ENCODE results near the gene ST3GAL4.
"Not testable (repeated sequence)": the region's sequence is repeated elsewhere in the genome, so short reads cannot be mapped to it uniquely, and the experiment has no call there.

ST3GAL4 gene

GRCh38 chr11:126364735-126365134 lies 9.2 kb downstream of the ST3GAL4 start:
- DNase-seq (ENCODE audit: low spot score): not testable (repeated sequence)

- DNase-seq (ENCODE audit: low spot score): not testable (repeated sequence)
Measured at GRCh38 chr11:126365508-126365907, 10.0 kb downstream of the ST3GAL4 start.

GRCh38 chr11:126366064-126366822 lies 10.8 kb downstream of the ST3GAL4 start:
- DNase-seq (ENCODE audit: low spot score): no peak

- not testable (repeated sequence) for DNase-seq (ENCODE audit: low spot score)
Measured at GRCh38 chr11:126366823-126367654, 11.6 kb downstream of the ST3GAL4 start.

GRCh38 chr11:126367806-126368205 lies 12.3 kb downstream of the ST3GAL4 start:
- not testable (repeated sequence) for DNase-seq (ENCODE audit: low spot score)

GRCh38 chr11:126368336-126369119 lies 13.0 kb downstream of the ST3GAL4 start:
- peak; percentile 50 for DNase-seq (ENCODE audit: low spot score)

- DNase-seq (ENCODE audit: low spot score): no peak
Measured at GRCh38 chr11:126370016-126370415, 14.5 kb downstream of the ST3GAL4 start.

- DNase-seq (ENCODE audit: low spot score): no peak
Measured at GRCh38 chr11:126371595-126371994, 16.1 kb downstream of the ST3GAL4 start.

GRCh38 chr11:126373389-126374066 lies 18.0 kb downstream of the ST3GAL4 start:
- not testable (repeated sequence) for DNase-seq (ENCODE audit: low spot score)

GRCh38 chr11:126374562-126375300 lies 19.2 kb downstream of the ST3GAL4 start:
- not testable (repeated sequence) for DNase-seq (ENCODE audit: low spot score)

- DNase-seq (ENCODE audit: low spot score): no peak
Measured at GRCh38 chr11:126375726-126376125, 20.2 kb downstream of the ST3GAL4 start.

- no peak for DNase-seq (ENCODE audit: low spot score)
Measured at GRCh38 chr11:126378763-126379162, 23.3 kb downstream of the ST3GAL4 start.

- no peak for DNase-seq (ENCODE audit: low spot score)
Measured at GRCh38 chr11:126380909-126381308, 25.4 kb downstream of the ST3GAL4 start.

- DNase-seq (ENCODE audit: low spot score): not testable (repeated sequence)
Measured at GRCh38 chr11:126381960-126382359, 26.5 kb downstream of the ST3GAL4 start.

- not testable (repeated sequence) for DNase-seq (ENCODE audit: low spot score)
Measured at GRCh38 chr11:126382641-126383040, 27.2 kb downstream of the ST3GAL4 start.

GRCh38 chr11:126383339-126384335 lies 28.2 kb downstream of the ST3GAL4 start:
- no peak for DNase-seq (ENCODE audit: low spot score)

GRCh38 chr11:126384449-126385070 lies 29.1 kb downstream of the ST3GAL4 start:
- no peak for DNase-seq (ENCODE audit: low spot score)

- no peak for DNase-seq (ENCODE audit: low spot score)
Measured at GRCh38 chr11:126385991-126386728, 30.7 kb downstream of the ST3GAL4 start.

- DNase-seq (ENCODE audit: low spot score): not testable (repeated sequence)
Measured at GRCh38 chr11:126386729-126387071, 31.2 kb downstream of the ST3GAL4 start.

All from hematopoietic multipotent progenitor cell treated with erythropoietin and hydrocortisone succinate and interleukin-3 and kit ligand, for 17 days (in vitro differentiated cells).